Measurements from ENCODE around the gene VPS18. TPM values are rescaled to one million over a fixed set of nuclear protein-coding genes. Genes with fewer than 3 reads are reported as not detected.

Gene VPS18
- total RNA-seq, 1 donor from 2014 or later: 37.6 TPM

DNA sequence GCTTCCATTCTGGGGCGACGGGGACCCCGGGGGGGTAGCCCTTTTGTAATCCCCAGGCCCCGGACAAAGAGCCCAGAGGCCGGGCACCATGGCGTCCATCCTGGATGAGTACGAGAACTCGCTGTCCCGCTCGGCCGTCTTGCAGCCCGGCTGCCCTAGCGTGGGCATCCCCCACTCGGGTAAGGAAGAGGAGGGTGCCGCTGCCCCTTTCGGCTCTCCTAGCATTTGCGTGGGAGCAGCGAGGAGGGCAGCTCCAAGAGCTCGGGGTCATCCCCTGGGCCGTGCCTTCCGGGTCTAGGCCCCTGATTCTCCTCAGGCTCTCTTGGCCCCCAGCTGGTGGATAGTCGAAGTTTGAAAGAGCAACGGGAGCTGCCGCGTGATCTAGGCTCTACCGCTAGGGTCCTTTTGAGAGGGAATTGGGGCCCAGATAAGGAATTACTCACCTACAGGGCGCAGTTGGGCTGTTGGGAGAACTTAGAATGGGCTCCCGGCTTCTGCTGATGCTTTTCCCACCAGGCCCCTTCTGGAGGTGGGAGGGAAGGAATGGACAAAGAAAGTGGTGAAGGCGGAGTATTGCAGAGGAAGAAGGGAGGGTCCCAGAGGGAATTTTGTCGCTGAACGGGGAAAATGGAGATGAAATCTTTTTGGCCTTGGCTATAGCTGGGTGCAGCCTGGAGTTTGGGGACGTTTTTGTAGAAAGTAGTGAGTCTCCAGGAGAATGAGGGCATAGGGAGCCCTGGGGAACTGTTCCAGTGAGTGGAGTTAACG, 615 bp downstream of the VPS18 start:
- Histone ChIP-seq H3K27me3 (ENCODE audit: insufficient read depth, low read length) (no peaks in the 10 kb centered on the region), H4K20me1 (ENCODE audit: insufficient read depth, low read length) (peaks cover 31% of the 10 kb centered on the region), H2AFZ (ENCODE audit: low read depth, low read length) (peak overlapping the region; percentile 88), H3K36me3 (ENCODE audit: insufficient read depth, low read length) (peaks cover 13% of the 10 kb centered on the region), H3K9ac (ENCODE audit: low read length) (peak overlapping the region; percentile 98), H3K9me3 (ENCODE audit: insufficient read depth, low read depth, low read length) (no peaks in the 10 kb centered on the region), H3K79me2 (ENCODE audit: insufficient read depth, low read length) (peaks cover 43% of the 10 kb centered on the region), H3K4me3 (ENCODE audit: insufficient read depth, low read depth, low read length) (peak overlapping the region; percentile 97), H3K4me2 (ENCODE audit: low read length) (peak overlapping the region; percentile 95), H3K4me1 (ENCODE audit: insufficient read depth, low read length) (peaks cover 14% of the 10 kb centered on the region), H3K27ac (ENCODE audit: low read depth, low read length) (peak overlapping the region; percentile 94)
- H3K9me3 Mint-ChIP-seq (ENCODE audit: unreplicated experiment): no peaks in the 10 kb centered on the region
- peaks cover 9% of the 10 kb centered on the region for H3K27me3 Mint-ChIP-seq (ENCODE audit: low read depth, unreplicated experiment)
- peak overlapping the region; percentile 100 for H3K4me3 Mint-ChIP-seq (ENCODE audit: unreplicated experiment)
- TF ChIP-seq, protein P1, sequence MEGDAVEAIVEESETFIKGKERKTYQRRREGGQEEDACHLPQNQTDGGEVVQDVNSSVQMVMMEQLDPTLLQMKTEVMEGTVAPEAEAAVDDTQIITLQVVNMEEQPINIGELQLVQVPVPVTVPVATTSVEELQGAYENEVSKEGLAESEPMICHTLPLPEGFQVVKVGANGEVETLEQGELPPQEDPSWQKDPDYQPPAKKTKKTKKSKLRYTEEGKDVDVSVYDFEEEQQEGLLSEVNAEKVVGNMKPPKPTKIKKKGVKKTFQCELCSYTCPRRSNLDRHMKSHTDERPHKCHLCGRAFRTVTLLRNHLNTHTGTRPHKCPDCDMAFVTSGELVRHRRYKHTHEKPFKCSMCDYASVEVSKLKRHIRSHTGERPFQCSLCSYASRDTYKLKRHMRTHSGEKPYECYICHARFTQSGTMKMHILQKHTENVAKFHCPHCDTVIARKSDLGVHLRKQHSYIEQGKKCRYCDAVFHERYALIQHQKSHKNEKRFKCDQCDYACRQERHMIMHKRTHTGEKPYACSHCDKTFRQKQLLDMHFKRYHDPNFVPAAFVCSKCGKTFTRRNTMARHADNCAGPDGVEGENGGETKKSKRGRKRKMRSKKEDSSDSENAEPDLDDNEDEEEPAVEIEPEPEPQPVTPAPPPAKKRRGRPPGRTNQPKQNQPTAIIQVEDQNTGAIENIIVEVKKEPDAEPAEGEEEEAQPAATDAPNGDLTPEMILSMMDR (IDR thresholded peaks at IDR 0.05; ENCODE audit: insufficient read depth, low read depth, low read length): peak; percentile 52
- TF ChIP-seq EZH2 (IDR thresholded peaks at IDR 0.05; ENCODE audit: insufficient read depth, low read length): no peak
- FAIRE-seq: no peak
- H3K36me3 Mint-ChIP-seq (ENCODE audit: low read depth, unreplicated experiment): peaks cover 6% of the 10 kb centered on the region
- H3K4me1 Mint-ChIP-seq (ENCODE audit: low read depth, unreplicated experiment): peaks cover 11% of the 10 kb centered on the region
- peak overlapping the region; percentile 98 for H3K27ac Mint-ChIP-seq (ENCODE audit: unreplicated experiment)
- DNase-seq (ENCODE audit: low read depth): peak; percentile 69

DNA sequence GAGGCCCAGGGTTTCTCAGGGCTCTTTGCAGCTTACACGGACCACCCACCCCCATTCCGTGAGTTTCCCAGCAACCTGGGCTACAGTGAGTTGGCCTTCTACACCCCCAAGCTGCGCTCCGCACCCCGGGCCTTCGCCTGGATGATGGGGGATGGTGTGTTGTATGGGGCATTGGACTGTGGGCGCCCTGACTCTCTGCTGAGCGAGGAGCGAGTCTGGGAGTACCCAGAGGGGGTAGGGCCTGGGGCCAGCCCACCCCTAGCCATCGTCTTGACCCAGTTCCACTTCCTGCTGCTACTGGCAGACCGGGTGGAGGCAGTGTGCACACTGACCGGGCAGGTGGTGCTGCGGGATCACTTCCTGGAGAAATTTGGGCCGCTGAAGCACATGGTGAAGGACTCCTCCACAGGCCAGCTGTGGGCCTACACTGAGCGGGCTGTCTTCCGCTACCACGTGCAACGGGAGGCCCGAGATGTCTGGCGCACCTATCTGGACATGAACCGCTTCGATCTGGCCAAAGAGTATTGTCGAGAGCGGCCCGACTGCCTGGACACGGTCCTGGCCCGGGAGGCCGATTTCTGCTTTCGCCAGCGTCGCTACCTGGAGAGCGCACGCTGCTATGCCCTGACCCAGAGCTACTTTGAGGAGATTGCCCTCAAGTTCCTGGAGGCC, 5.4 kb downstream of the VPS18 start:
- Mint-ChIP-seq H3K27me3 (ENCODE audit: low read depth, unreplicated experiment) (no peaks in the 10 kb centered on the region), H3K4me1 (ENCODE audit: low read depth, unreplicated experiment) (peaks cover 11% of the 10 kb centered on the region), H3K9me3 (ENCODE audit: unreplicated experiment) (no peaks in the 10 kb centered on the region), H3K27ac (ENCODE audit: unreplicated experiment) (no peak overlapping the region), H3K4me3 (ENCODE audit: unreplicated experiment) (no peak overlapping the region), H3K36me3 (ENCODE audit: low read depth, unreplicated experiment) (peaks cover 19% of the 10 kb centered on the region)
- Histone ChIP-seq H3K36me3 (ENCODE audit: insufficient read depth, low read length) (peaks cover 25% of the 10 kb centered on the region), H3K27me3 (ENCODE audit: insufficient read depth, low read length) (no peaks in the 10 kb centered on the region), H3K79me2 (ENCODE audit: insufficient read depth, low read length) (peaks cover 56% of the 10 kb centered on the region), H3K4me1 (ENCODE audit: insufficient read depth, low read length) (peaks cover 11% of the 10 kb centered on the region), H3K9ac (ENCODE audit: low read length) (no peak overlapping the region), H3K9me3 (ENCODE audit: insufficient read depth, low read depth, low read length) (no peaks in the 10 kb centered on the region), H4K20me1 (ENCODE audit: insufficient read depth, low read length) (peaks cover 70% of the 10 kb centered on the region), H3K4me3 (ENCODE audit: insufficient read depth, low read depth, low read length) (no peak overlapping the region), H3K4me2 (ENCODE audit: low read length) (no peak overlapping the region), H3K27ac (ENCODE audit: low read depth, low read length) (no peak overlapping the region), H2AFZ (ENCODE audit: low read depth, low read length) (no peak overlapping the region)
- TF ChIP-seq, protein P1 (IDR thresholded peaks at IDR 0.05; ENCODE audit: insufficient read depth, low read depth, low read length): no peak
- TF ChIP-seq EZH2 (IDR thresholded peaks at IDR 0.05; ENCODE audit: insufficient read depth, low read length): no peak
- DNase-seq (ENCODE audit: low read depth) (no peak), FAIRE-seq (no peak)

Data from astrocyte (in vitro differentiated cells and primary cell).